Body of pancreas (tissue), 4 donors: ENCODE data around the gene KATNB1.

Experiments used
- POLR2A ChIP-seq, 3 donors: fragments of 450-650 bp; IDR thresholded peaks; one replicate each; pipeline ENCODE4 v1.6.1; 2016; ENCODE audit warnings: antibody characterized with exemption in 3 of 3, mild to moderate bottlenecking in 2 of 3
- TF ChIP-seq, protein P1 (sequence below), 7 experiments: fragments of 450-650 bp in 4 of 7; fragments of 200-600 bp in 3 of 7; sonication (generic) in 3 of 7; IDR thresholded peaks; one replicate each; pipeline ENCODE4 v1.5.1; 2016 to 2019; ENCODE audit warnings: antibody characterized with exemption in 7 of 7

DNA sequence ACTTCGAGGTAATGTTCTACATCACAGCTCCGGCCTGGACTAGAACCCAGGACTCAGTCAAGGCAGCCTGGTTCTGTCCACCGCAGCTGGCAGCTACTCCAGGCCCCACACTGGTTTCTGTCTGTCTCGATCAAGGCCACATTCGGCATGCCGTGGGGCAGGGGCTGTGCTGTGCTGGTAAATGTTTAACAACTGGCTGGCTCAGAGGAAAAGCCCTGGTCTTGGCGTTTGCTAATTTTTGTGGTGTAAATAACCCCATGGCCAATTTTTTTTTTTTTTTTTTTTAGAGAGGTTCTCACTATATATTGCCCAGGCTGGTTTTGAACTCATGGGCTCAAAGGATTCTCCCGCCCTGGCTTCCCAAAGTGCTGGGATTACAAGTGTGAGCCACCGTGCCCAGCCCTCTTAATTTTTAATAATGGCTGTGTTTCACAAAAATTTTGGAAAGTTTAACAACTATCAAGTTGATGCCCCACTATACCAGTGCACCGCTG, 41.3 kb upstream of the KATNB1 start:
- peak in 1 of 3 donors; percentile 8 for TF ChIP-seq POLR2A (IDR thresholded peaks at IDR 0.05)
- TF ChIP-seq, protein P1, sequence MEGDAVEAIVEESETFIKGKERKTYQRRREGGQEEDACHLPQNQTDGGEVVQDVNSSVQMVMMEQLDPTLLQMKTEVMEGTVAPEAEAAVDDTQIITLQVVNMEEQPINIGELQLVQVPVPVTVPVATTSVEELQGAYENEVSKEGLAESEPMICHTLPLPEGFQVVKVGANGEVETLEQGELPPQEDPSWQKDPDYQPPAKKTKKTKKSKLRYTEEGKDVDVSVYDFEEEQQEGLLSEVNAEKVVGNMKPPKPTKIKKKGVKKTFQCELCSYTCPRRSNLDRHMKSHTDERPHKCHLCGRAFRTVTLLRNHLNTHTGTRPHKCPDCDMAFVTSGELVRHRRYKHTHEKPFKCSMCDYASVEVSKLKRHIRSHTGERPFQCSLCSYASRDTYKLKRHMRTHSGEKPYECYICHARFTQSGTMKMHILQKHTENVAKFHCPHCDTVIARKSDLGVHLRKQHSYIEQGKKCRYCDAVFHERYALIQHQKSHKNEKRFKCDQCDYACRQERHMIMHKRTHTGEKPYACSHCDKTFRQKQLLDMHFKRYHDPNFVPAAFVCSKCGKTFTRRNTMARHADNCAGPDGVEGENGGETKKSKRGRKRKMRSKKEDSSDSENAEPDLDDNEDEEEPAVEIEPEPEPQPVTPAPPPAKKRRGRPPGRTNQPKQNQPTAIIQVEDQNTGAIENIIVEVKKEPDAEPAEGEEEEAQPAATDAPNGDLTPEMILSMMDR (IDR thresholded peaks at IDR 0.05), result no peak
